ENCODE data around the gene TTC32. TPM values are rescaled to one million over a fixed set of nuclear protein-coding genes. Genes with fewer than 3 reads are reported as not detected.

The TTC32 gene
- total RNA-seq, 2 donors from 2014 or later: 7.4 to 9.4 TPM

- no peak for DNase-seq (ENCODE audit: low spot score)
- intact Hi-C loops (cut with DNase I): loop anchor here in 1 of 2 donors (5.0 kb wide), 1 partner anchor 111 kb away; no protein-coding TSS in a partner anchor
Measured at GRCh38 chr2:19857806-19858205, 44.0 kb downstream of the TTC32 start.

GRCh38 chr2:19857100-19857499 is 44.7 kb downstream of the TTC32 start:
- no peak for DNase-seq (ENCODE audit: low spot score)

DNA sequence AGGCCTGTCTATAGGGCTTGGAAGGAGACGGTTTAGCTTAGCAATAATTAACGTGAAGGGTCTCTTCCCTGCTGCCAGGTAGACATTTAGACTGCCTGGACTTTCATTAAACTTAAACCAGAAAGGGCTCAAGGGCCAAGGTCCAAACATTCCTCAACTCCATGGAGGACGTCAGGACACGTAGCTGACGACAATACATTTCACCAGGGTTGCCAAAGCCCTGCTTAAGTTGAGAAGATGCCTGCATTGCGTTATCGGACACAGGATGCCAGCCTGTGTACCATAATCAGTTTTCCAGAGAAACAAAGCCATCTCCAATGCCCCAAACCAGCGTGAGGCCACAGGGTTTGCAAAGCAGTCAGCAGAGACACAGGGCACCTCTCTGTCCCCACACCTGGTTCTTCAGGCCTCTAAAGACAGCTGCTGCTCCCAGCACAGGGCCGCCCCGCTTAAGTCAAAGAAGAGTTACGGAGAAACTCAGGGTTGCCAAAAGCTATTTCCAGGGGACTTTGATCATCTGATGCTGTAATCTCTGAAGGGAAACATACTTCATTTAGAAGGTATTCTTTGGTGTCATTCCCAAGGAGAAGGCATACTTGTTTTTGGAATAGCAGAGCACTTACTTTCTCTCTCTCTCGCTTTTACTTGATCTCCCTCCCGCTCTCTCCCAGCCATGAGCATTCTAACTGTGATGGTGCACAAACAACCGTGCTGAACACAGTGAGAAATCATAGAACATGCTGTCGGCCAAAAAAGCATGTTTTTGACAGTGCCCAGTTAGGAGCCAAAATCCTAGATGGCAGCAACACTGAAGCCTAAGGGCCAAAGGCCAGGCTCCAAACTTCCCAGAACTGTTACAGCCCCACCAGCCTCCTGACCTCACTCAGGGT is 46.0 kb downstream of the TTC32 start:
- no peak for DNase-seq (ENCODE audit: low spot score)
- intact Hi-C loops (cut with DNase I): loop anchor here in 1 of 2 donors (5.0 kb wide), 1 partner anchor 108 kb away; no protein-coding TSS in a partner anchor

More at GRCh38 chr2:19857100-19857499, 44.7 kb downstream of the TTC32 start:
- intact Hi-C loops (cut with DNase I): loop anchor here in 1 of 2 donors (5.0 kb wide), 1 partner anchor 110 kb away; no protein-coding TSS in a partner anchor

DNA sequence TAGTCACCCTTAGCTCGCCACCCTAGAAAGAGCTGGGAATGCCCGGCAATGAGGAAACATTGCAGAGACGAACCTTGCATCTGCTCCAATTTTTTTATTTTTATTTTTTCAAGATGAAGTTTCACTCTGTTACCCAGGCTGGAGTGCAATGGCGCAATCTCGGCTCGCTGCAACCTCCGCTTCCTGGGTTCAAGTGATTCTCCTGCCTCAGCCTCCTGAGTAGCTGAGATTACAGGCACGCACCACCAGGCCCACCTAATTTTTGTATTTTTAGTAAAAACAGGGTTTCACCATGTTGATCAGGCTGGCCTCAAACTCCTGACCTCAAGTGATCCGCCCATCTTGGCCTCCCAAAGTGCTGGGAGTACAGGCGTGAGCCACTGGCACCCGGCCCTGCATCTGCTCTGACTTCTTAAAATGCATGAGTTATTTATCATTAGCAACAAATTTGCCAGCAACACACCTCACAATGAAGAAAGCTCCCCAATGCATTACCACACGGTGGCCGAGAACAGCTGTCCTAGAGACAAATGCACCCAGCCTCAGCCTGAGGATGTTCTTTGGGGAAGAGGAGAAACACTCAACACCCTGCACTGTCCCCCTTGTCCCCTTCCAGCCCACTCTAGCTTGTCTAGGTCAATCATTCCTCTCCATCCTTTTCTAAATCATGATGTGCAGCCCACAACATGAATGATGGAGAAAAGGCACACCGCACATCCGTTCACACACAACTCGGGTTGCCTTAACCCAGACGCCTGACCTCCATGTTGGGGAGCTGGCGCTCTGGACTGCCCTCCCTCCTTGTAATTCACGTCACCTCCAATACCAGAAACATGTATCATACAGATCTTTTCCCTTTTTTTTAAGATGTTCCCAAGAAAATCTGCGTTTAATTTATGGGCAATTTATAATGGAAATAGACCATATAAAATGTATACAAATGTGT is 46.9 kb downstream of the TTC32 start:
- no peak for DNase-seq (ENCODE audit: low spot score)
- intact Hi-C loops (cut with DNase I): loop anchor here in 1 of 2 donors (5.0 kb wide), 1 partner anchor 108 kb away; no protein-coding TSS in a partner anchor

DNA sequence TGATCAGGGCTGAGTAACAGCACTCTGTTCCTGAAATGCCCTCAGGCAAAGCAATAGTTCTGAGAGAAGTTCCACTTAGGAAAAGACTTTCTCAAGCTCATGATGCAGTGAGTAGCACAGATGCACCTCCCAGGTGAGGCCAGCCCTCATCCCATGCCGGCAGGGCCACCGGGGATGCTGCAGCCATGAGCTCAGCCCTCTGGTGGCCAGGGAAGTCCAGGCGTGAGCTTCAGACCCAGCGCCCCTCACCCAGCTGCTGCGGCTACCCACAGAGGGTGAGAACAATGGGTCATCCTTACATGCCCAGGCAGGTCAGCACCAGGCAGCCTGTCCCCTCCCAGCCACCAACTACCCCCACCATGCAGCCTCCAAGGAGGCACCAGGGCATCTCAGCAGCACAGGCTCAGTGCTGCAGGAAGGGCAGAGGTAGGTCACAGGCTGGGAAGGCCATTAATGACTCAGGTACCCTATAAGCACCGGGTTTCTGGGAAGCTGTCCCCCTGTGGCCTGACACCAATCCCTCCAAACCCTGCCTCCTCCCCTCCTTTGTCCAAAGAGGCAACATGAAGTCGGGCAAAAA is 50.6 kb downstream of the TTC32 start:
- intact Hi-C loops (cut with DNase I): no loop called here
- DNase-seq (ENCODE audit: low spot score): no peak

DNA sequence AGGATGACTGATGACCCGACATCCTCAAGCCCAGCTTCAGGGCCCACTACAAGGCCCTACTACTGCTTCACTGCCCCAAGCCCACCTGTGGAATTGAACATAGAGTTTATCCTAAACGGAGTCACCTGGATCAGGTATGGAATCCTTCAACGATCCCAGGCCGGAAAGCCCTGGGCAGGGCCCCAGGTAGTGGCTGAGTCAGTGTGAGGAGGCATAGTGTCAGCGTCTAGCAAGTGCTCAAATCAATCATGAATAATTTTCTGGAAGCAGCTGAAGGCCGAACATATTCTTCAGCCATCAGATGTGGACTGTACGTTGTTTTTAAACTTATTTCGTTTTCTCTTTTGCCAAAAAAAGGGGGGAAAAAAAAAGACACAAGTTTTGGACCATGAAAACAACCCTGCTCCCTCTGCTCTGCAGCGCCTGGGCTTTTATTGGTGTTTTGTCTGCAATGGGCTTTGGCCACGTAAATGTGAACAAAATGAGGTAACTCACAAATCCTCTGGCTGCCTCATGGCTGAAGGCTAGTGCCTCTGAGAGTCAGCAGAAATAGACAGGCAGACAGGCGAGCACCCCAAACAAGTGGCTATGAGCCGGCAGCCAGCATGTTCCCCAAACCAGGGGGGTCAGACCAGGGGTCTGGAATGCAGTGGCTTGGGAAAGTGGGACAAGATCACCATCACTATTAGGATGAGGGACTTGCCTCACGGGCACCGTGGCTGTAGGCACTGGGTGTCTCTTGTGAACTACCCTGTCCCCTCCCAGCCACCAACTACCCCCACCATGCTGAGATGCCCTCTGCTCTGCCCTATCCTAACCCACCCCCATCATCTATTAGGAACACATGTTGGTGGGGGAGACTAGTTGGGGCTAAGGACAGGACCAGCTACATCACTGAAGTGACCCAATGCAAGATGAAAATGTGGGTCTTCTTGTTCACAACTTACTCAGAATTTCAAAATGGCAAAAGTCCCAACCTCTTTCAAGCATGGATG is 51.4 kb downstream of the TTC32 start:
- DNase-seq (ENCODE audit: low spot score): no peak
- intact Hi-C loops (cut with DNase I): no loop called here

GRCh38 chr2:19848952-19849351 is 52.8 kb downstream of the TTC32 start:
- intact Hi-C loops (cut with DNase I): no loop called here
- DNase-seq (ENCODE audit: low spot score): no peak

GRCh38 chr2:19848029-19848750 is 53.6 kb downstream of the TTC32 start:
- no peak for DNase-seq (ENCODE audit: low spot score)
- intact Hi-C loops (cut with DNase I): no loop called here

- no peak for DNase-seq (ENCODE audit: low spot score)
- intact Hi-C loops (cut with DNase I): no loop called here
Measured at GRCh38 chr2:19847486-19847885, 54.3 kb downstream of the TTC32 start.

Other genes starting within 250 kb of the TTC32 start
- 10 to 100 TPM in 1 of 2 donors, 1 to 10 TPM in 1; 9.6 to 10.7 TPM for gene WDR35, start 88.1 kb upstream of the TTC32 start, total RNA-seq
- 1 to 10 TPM; 1.2 to 2.3 TPM for gene MATN3, start 110.7 kb upstream of the TTC32 start, total RNA-seq
- gene LAPTM4A, start 149.6 kb upstream of the TTC32 start, total RNA-seq: 100 to 1,000 TPM; 199 to 230 TPM